ENCODE results near the gene IL1RAP. TPM values are rescaled to one million over a fixed set of nuclear protein-coding genes. Genes with fewer than 3 reads are reported as not detected.

The IL1RAP gene
- total RNA-seq, 4 donors from 2014 or later: 4.5 to 13.9 (median 5.2) TPM

GRCh38 chr3:190684776-190685175 is 170.9 kb downstream of the IL1RAP start:
- H3K4me3 ChIP-seq: no peak overlapping the region
- no peak for DNase-seq (ENCODE audit: extremely low spot score)
- no peak overlapping the region for H3K27ac ChIP-seq (replicated peaks in 1 of 4)
- H3K9me3 ChIP-seq: no peaks in the 10 kb centered on the region
- H3K4me1 ChIP-seq: no peaks in the 10 kb centered on the region
- intact Hi-C loops (cut with DNase I): no loop called here
- no peak for TF ChIP-seq CTCF (IDR thresholded peaks at IDR 0.05)
- TF ChIP-seq EP300 (IDR thresholded peaks at IDR 0.05): no peak
- TF ChIP-seq POLR2A (IDR thresholded peaks at IDR 0.05; ENCODE audit: low read depth): no peak
- H3K36me3 ChIP-seq: no peaks in the 10 kb centered on the region
- 84% methylated on average over 7 of the region's 7 CpGs for WGBS
- H3K27me3 ChIP-seq: no peaks in the 10 kb centered on the region

DNA sequence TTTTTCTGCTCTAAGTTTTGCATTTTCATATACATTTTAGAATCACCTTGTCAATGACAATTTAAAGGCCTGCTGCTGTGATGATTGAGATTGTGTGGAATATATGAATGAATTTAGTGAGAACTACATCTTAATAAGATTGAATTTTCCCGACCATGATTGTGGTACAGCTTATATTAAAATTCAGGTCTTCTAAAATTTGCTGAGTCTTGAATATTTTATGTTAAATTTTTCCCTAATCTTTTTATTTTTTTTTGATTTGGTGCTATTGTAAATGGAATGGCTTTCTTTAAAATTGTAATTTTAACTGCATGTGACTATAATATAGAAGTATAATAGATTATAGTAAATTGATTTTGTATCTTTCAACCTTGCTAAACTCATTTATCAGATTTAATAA is 172.1 kb downstream of the IL1RAP start:
- Histone ChIP-seq H3K9me3 (no peaks in the 10 kb centered on the region), H3K36me3 (no peaks in the 10 kb centered on the region), H3K27ac (replicated peaks in 1 of 4) (no peak overlapping the region), H3K27me3 (no peaks in the 10 kb centered on the region), H3K4me1 (no peaks in the 10 kb centered on the region), H3K4me3 (no peak overlapping the region)
- TF ChIP-seq EP300 (IDR thresholded peaks at IDR 0.05) (no peak), CTCF (IDR thresholded peaks at IDR 0.05) (no peak), POLR2AphosphoS5 (IDR thresholded peaks at IDR 0.05) (no peak), POLR2A (IDR thresholded peaks at IDR 0.05; ENCODE audit: low read depth) (no peak)
- WGBS: 98% methylated on average over 1 of the region's 1 CpG
- no peak for DNase-seq (ENCODE audit: extremely low spot score)
- intact Hi-C loops (cut with DNase I): no loop called here

DNA sequence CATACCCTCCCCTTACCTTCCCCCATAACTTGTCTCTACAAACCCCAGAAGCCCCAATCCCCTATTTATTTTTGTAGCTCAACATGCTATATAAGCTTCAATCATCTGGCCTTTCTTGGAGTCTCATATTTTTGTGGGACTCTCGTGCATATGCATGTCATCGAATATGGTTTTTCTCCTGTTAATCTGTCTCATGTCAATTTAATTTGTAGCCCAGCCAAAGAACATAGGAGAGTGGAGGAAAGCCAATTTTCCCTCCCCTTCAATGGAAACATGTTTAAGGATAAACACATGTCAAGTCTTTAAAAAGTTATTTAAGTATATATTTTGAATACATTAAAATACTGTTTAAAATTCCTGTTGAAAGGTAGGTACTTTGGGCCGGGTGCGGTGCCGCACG is 176.4 kb downstream of the IL1RAP start:
- H3K36me3 ChIP-seq: no peaks in the 10 kb centered on the region
- H3K27me3 ChIP-seq: no peaks in the 10 kb centered on the region
- no peaks in the 10 kb centered on the region for H3K4me1 ChIP-seq
- no peak for DNase-seq (ENCODE audit: extremely low spot score)
- no peak overlapping the region for H3K27ac ChIP-seq (replicated peaks in 1 of 4)
- intact Hi-C loops (cut with DNase I): no loop called here
- WGBS: 76% methylated on average over 6 of the region's 6 CpGs
- no peaks in the 10 kb centered on the region for H3K9me3 ChIP-seq
- TF ChIP-seq POLR2A (IDR thresholded peaks at IDR 0.05; ENCODE audit: low read depth) (no peak), CTCF (IDR thresholded peaks at IDR 0.05) (no peak), POLR2AphosphoS5 (IDR thresholded peaks at IDR 0.05) (no peak)
- H3K4me3 ChIP-seq: no peak overlapping the region

- no peaks in the 10 kb centered on the region for H3K36me3 ChIP-seq
- TF ChIP-seq POLR2A (IDR thresholded peaks at IDR 0.05; ENCODE audit: low read depth) (no peak), CTCF (IDR thresholded peaks at IDR 0.05) (no peak), EP300 (IDR thresholded peaks at IDR 0.05) (no peak), POLR2AphosphoS5 (IDR thresholded peaks at IDR 0.05) (no peak)
Observed at GRCh38 chr3:190692256-190692655, 178.4 kb downstream of the IL1RAP start.

DNA sequence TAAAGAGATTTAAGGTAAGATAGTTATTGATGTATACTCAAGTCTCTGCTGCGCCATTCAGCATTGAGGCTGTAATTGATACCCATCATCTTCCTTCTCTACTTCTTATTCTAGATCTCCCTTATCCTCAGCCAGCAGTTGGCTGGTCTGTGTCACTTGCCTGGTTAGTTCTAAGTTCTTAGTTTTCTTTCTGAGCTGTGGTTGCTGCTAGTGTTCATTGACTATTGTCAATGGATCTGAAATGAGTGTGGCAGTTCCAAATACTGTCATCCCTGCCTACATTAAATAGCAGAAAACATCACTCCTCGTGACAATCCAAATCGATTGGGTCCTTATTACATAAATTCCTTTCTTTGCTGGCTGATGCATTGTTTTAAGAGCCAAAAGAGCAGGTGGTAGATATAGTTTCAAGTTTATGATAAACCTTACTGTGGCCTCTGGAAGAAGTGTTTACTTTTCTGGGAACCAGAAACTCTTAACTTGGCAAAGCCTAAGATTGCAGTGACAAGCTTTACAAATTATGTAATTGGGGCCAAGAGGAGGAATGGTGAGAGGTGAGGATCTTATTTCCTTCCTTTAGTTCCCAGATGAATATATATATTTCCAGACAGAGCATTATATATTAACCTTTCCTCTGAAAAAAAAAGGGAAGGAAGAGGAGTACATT is 180.6 kb downstream of the IL1RAP start:
- Histone ChIP-seq H3K36me3 (no peaks in the 10 kb centered on the region), H3K9me3 (no peaks in the 10 kb centered on the region), H3K27ac (replicated peaks in 1 of 4) (no peak overlapping the region), H3K4me1 (no peaks in the 10 kb centered on the region), H3K27me3 (no peaks in the 10 kb centered on the region), H3K4me3 (no peak overlapping the region)
- no peak for DNase-seq (ENCODE audit: extremely low spot score)
- intact Hi-C loops (cut with DNase I): no loop called here
- TF ChIP-seq CTCF (IDR thresholded peaks at IDR 0.05) (no peak), POLR2A (IDR thresholded peaks at IDR 0.05; ENCODE audit: low read depth) (no peak), EP300 (IDR thresholded peaks at IDR 0.05) (no peak), POLR2AphosphoS5 (IDR thresholded peaks at IDR 0.05) (no peak)
- WGBS: 44% methylated on average over 3 of the region's 3 CpGs

More at GRCh38 chr3:190692256-190692655, 178.4 kb downstream of the IL1RAP start:
- no peaks in the 10 kb centered on the region for H3K27me3 ChIP-seq
- DNase-seq (ENCODE audit: extremely low spot score): no peak
- H3K27ac ChIP-seq (replicated peaks in 1 of 4): no peak overlapping the region
- H3K4me1 ChIP-seq: no peaks in the 10 kb centered on the region
- no peak overlapping the region for H3K4me3 ChIP-seq
- intact Hi-C loops (cut with DNase I): no loop called here
- H3K9me3 ChIP-seq: no peaks in the 10 kb centered on the region

Measured in esophagus muscularis mucosa (tissue), 4 donors.